Measurements from ENCODE around the gene FLOT1. TPM values are rescaled to one million over a fixed set of nuclear protein-coding genes. Genes with fewer than 3 reads are reported as not detected.

FLOT1 gene, protein sequence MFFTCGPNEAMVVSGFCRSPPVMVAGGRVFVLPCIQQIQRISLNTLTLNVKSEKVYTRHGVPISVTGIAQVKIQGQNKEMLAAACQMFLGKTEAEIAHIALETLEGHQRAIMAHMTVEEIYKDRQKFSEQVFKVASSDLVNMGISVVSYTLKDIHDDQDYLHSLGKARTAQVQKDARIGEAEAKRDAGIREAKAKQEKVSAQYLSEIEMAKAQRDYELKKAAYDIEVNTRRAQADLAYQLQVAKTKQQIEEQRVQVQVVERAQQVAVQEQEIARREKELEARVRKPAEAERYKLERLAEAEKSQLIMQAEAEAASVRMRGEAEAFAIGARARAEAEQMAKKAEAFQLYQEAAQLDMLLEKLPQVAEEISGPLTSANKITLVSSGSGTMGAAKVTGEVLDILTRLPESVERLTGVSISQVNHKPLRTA
- 100 to 1,000 TPM; 157 to 167 TPM for total RNA-seq

DNA sequence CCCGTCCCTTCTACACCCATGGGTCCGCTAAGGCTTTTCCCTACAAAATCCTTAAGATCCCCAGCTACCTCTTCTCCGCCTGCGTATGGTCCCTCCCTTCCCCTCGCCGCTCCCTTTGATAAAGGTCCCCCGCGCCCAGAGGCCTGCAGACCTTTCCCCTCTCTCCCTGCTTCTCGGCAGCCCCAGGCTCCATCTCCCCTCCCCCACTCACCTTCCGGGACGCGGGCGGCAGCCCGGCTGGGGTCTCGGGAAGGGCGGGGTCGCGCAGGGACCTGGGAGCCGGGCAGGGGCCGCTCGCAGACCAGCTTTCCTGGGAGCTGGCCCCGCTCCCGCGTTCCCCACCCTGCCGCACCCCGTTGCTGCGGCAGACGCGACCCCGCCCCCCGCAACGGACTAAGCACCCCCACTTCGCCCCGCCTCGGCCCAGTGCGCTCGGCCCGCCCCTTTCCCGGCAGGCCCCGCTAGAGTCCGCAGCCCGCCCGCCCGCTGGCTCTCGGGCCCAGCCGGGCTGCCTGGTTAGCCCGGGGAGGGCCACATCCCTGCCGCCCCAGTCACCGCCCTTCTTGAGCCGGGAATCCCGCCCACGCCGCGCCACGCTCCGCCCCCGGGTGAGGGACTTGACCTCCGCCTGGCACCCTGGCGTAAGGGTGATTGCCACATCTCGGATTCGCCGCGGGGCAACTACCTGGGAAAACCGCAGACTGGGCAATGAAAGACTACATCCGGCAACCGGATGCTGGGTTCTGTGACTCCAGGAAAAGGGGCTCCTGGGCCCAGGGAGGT lies at the start of gene FLOT1:
Gene FLOT1 (minus strand): TSS at position 372 of the 783 bp plus-strand sequence. CDS start 498 bp downstream, outside the sequence.
- Histone ChIP-seq H3K9me3 (no peaks in the 10 kb centered on the region), H3K27ac (peak within 1 kb of the TSS; percentile 94 to 95), H3K36me3 (peaks cover 37% of the 10 kb centered on the region), H3K27me3 (no peaks in the 10 kb centered on the region), H3K4me3 (peak within 1 kb of the TSS; percentile 79 to 90), H3K4me1 (peaks cover 0 to 51% of the 10 kb centered on the region in 2 donors)
- TF ChIP-seq, protein P1, sequence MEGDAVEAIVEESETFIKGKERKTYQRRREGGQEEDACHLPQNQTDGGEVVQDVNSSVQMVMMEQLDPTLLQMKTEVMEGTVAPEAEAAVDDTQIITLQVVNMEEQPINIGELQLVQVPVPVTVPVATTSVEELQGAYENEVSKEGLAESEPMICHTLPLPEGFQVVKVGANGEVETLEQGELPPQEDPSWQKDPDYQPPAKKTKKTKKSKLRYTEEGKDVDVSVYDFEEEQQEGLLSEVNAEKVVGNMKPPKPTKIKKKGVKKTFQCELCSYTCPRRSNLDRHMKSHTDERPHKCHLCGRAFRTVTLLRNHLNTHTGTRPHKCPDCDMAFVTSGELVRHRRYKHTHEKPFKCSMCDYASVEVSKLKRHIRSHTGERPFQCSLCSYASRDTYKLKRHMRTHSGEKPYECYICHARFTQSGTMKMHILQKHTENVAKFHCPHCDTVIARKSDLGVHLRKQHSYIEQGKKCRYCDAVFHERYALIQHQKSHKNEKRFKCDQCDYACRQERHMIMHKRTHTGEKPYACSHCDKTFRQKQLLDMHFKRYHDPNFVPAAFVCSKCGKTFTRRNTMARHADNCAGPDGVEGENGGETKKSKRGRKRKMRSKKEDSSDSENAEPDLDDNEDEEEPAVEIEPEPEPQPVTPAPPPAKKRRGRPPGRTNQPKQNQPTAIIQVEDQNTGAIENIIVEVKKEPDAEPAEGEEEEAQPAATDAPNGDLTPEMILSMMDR (IDR thresholded peaks at IDR 0.05) = no peak
- peak; percentile 99 for DNase-seq (ENCODE audit: low spot score)

DNA sequence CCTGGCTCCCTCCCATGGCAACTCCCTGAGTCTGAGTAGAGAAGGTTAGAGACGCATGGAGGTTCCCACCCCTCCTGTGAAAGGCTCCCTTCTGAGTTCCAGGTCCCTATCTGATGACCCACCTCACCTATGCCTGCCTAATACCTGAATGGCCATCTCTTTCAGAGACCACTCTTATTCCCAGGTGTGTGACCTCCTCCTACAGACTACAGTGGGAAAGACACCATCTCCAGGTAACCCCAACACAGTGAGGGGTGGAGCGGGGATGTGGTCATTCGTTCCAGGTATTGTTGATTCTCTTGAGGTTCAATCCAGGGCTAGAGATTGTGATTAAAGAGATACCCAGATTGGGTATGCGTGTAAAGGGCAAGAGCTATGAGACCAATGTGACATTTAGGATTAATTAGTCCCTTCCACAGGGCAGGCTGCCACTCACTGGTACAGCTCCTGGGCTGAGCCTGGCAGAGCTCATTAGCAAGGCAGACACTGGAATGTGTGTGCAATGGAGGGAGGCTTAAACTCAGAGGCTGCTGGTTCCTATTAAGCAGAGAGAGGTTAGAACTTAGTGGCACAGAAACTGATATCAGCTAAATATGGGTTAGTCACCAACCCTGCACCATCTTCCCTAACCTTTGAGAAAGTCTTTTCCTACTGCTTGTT lies 48.4 kb upstream of the FLOT1 start:
- H3K27ac ChIP-seq = no peak overlapping the region
- H3K36me3 ChIP-seq = no peaks in the 10 kb centered on the region
- no peaks in the 10 kb centered on the region for H3K27me3 ChIP-seq
- no peak overlapping the region for H3K4me3 ChIP-seq
- DNase-seq (ENCODE audit: low spot score) = no peak
- peaks cover 0 to 14% of the 10 kb centered on the region in 2 donors for H3K4me1 ChIP-seq
- TF ChIP-seq, protein P1 (IDR thresholded peaks at IDR 0.05) = no peak
- H3K9me3 ChIP-seq = no peaks in the 10 kb centered on the region

DNA sequence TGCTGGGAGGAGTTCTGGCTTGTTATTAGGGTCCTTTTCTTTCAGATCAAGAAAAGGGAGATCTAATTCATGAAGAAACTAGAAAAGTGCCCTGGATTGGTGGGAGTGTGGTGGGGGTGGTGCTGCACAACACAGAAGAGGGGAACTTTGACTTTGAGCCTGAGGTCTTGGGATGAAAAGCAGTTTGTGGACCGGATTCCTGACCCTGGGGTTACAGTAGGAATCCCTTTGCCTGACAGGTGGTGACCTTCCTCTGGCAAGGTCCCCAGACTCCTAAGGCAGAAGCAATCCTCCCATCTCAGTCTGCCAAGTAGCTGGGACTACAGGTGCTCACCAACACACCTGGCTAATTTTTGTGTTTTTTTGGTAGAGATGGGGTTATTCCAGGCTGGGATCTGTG lies 47.1 kb upstream of the FLOT1 start:
- Histone ChIP-seq H3K9me3 (no peaks in the 10 kb centered on the region), H3K36me3 (no peaks in the 10 kb centered on the region), H3K27me3 (no peaks in the 10 kb centered on the region), H3K4me3 (no peak overlapping the region), H3K27ac (no peak overlapping the region), H3K4me1 (peaks cover 0 to 14% of the 10 kb centered on the region in 2 donors)
- TF ChIP-seq, protein P1 (IDR thresholded peaks at IDR 0.05) = no peak
- no peak for DNase-seq (ENCODE audit: low spot score)

DNA sequence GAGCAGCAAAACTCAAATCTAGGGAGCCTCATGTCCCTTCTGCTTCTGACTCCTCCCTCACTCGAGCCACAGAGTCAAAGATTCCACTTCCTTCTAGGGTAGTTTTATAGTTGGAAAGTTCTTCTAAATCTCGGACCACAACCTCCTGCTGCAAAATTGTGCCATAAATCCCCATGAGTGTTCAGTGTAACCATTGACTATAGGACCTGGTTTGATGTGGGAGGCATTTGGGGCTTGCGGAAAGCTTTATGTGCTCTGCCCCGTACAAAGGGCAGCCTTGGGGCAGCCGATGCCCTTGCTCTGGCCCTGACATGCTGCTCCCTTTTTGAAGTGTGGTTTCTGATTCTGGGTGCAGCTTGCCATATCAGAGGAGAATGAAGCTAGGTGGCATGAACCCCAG lies 45.5 kb upstream of the FLOT1 start:
- Histone ChIP-seq H3K4me1 (peaks cover 0 to 6% of the 10 kb centered on the region in 2 donors), H3K36me3 (no peaks in the 10 kb centered on the region), H3K27me3 (no peaks in the 10 kb centered on the region), H3K27ac (peak overlapping the region in 1 of 2 donors; percentile 19), H3K9me3 (no peaks in the 10 kb centered on the region), H3K4me3 (no peak overlapping the region)
- TF ChIP-seq, protein P1 (IDR thresholded peaks at IDR 0.05) = no peak
- DNase-seq (ENCODE audit: low spot score) = no peak

DNA sequence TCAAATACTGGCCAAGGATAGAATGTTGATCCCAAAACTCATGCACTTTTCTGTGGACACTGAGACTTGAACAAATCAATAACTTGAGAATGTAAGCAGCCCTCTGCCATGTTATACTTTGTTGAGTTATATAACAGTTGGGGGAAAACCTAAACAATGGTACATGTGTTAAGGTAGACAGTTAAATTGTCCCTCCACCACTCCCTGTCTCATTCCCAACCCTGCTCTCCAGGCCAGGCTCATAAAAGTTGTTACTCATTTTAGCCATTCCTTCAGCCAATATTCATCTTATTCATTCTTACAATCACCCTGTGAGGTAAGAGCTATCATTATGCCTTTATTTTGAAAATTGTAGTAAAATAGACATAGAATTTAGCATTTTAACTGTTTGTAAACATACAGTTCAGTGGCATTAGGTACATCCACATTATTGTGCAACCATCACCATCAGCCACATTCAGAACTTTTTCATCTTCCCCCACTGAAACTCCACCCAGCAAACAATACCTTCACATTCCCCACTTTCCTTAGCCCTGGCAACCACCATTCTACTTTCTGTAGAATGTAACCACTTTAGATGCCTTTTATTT lies 40.0 kb upstream of the FLOT1 start:
- no peak for DNase-seq (ENCODE audit: low spot score)
- H3K9me3 ChIP-seq = no peaks in the 10 kb centered on the region
- H3K27me3 ChIP-seq = no peaks in the 10 kb centered on the region
- TF ChIP-seq, protein P1 (IDR thresholded peaks at IDR 0.05) = no peak
- H3K4me3 ChIP-seq = no peak overlapping the region
- peak overlapping the region; percentile 91 to 98 for H3K27ac ChIP-seq
- no peaks in the 10 kb centered on the region for H3K36me3 ChIP-seq
- H3K4me1 ChIP-seq = peaks cover 0 to 50% of the 10 kb centered on the region in 2 donors

All from right atrium auricular region (tissue), 2 donors.